WTC11 (cell line): ENCODE measurements around the gene FNBP1L.

Experiments
- CBFB ChIP-seq: sonication (generic); formaldehyde crosslinking; IDR thresholded peaks from 2 replicates; pipeline ENCODE4 v1.8.1; 2022; ENCODE audit warnings: mild to moderate bottlenecking, low read depth, missing genetic modification reagents
- CREB1 ChIP-seq: sonication (generic); formaldehyde crosslinking; IDR thresholded peaks from 2 replicates; pipeline ENCODE4 v1.8.0; 2023; ENCODE audit warnings: mild to moderate bottlenecking, missing genetic modification reagents
- CREM ChIP-seq: sonication (generic); formaldehyde crosslinking; IDR thresholded peaks from 2 replicates; pipeline ENCODE4 v1.8.1; 2022; ENCODE audit warnings: mild to moderate bottlenecking, missing genetic modification reagents, moderate library complexity
- ESRRA ChIP-seq: sonication (generic); formaldehyde crosslinking; IDR thresholded peaks from 2 replicates; pipeline ENCODE4 v1.8.1; 2022; ENCODE audit warnings: mild to moderate bottlenecking, missing genetic modification reagents, borderline replicate concordance
- NR3C1 ChIP-seq: sonication (generic); formaldehyde crosslinking; conservative IDR thresholded peaks from 2 replicates; pipeline ENCODE4 v1.8.1; 2023; ENCODE audit warnings: low read depth, mild to moderate bottlenecking, missing genetic modification reagents
- SP1 ChIP-seq: sonication (generic); formaldehyde crosslinking; conservative IDR thresholded peaks from 2 replicates; pipeline ENCODE4 v1.8.1; 2022; ENCODE audit warnings: missing genetic modification reagents
- ZNF263 ChIP-seq: sonication (generic); formaldehyde crosslinking; IDR thresholded peaks from 2 replicates; pipeline ENCODE4 v1.8.1; 2022; ENCODE audit warnings: low read depth, mild to moderate bottlenecking, moderate library complexity, missing genetic modification reagents
- TF ChIP-seq, protein P1 (sequence below): fragments of 200-600 bp; IDR thresholded peaks from 2 replicates; pipeline ENCODE4 v1.8.0; 2022; ENCODE audit warnings: antibody characterized with exemption

GRCh38 chr1:93501829-93502369, 54.0 kb downstream of the FNBP1L start:
- TF ChIP-seq, protein P1, sequence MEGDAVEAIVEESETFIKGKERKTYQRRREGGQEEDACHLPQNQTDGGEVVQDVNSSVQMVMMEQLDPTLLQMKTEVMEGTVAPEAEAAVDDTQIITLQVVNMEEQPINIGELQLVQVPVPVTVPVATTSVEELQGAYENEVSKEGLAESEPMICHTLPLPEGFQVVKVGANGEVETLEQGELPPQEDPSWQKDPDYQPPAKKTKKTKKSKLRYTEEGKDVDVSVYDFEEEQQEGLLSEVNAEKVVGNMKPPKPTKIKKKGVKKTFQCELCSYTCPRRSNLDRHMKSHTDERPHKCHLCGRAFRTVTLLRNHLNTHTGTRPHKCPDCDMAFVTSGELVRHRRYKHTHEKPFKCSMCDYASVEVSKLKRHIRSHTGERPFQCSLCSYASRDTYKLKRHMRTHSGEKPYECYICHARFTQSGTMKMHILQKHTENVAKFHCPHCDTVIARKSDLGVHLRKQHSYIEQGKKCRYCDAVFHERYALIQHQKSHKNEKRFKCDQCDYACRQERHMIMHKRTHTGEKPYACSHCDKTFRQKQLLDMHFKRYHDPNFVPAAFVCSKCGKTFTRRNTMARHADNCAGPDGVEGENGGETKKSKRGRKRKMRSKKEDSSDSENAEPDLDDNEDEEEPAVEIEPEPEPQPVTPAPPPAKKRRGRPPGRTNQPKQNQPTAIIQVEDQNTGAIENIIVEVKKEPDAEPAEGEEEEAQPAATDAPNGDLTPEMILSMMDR: no peak
- TF ChIP-seq SP1 (CRISPR knock-in tag) (no peak), CREM (CRISPR knock-in tag) (no peak), ZNF263 (no peak), NR3C1 (no peak), CREB1 (CRISPR knock-in tag) (no peak), CBFB (CRISPR knock-in tag) (no peak), ESRRA (CRISPR knock-in tag) (no peak)
